ENCODE results near the gene SPATS2. TPM values are rescaled to one million over a fixed set of nuclear protein-coding genes. Genes with fewer than 3 reads are reported as not detected.

Gene SPATS2
- total RNA-seq, 1 donor from 2014 or later = 5.9 TPM

- Histone ChIP-seq H3K4me3 (no peak overlapping the region), H3K4me1 (no peaks in the 10 kb centered on the region), H3K27me3 (ENCODE audit: low read depth) (no peaks in the 10 kb centered on the region), H3K27ac (replicated peaks) (no peak overlapping the region), H3K9me3 (replicated peaks) (no peaks in the 10 kb centered on the region), H3K36me3 (peaks cover 4% of the 10 kb centered on the region)
- no peak for DNase-seq
- intact Hi-C loops (cut with micrococcal nuclease) = no loop called here
- no peak for TF ChIP-seq CTCF (IDR thresholded peaks at IDR 0.05; ENCODE audit: borderline replicate concordance)
Observed at GRCh38 chr12:49404956-49405355, 37.7 kb downstream of the SPATS2 start.

GRCh38 chr12:49410818-49411217, 43.6 kb downstream of the SPATS2 start:
- intact Hi-C loops (cut with micrococcal nuclease) = no loop called here
- Histone ChIP-seq H3K36me3 (peaks cover 4% of the 10 kb centered on the region), H3K4me3 (no peak overlapping the region), H3K9me3 (replicated peaks) (no peaks in the 10 kb centered on the region), H3K27me3 (ENCODE audit: low read depth) (no peaks in the 10 kb centered on the region), H3K4me1 (no peaks in the 10 kb centered on the region), H3K27ac (replicated peaks) (no peak overlapping the region)
- TF ChIP-seq CTCF (IDR thresholded peaks at IDR 0.05; ENCODE audit: borderline replicate concordance) = no peak
- DNase-seq = no peak

GRCh38 chr12:49413010-49413409, 45.7 kb downstream of the SPATS2 start:
- intact Hi-C loops (cut with micrococcal nuclease) = no loop called here
- TF ChIP-seq CTCF (IDR thresholded peaks at IDR 0.05; ENCODE audit: borderline replicate concordance) = no peak
- no peak for DNase-seq

GRCh38 chr12:49413796-49414195, 46.5 kb downstream of the SPATS2 start:
- TF ChIP-seq CTCF (IDR thresholded peaks at IDR 0.05; ENCODE audit: borderline replicate concordance) = no peak
- no peaks in the 10 kb centered on the region for H3K27me3 ChIP-seq (ENCODE audit: low read depth)
- peaks cover 4% of the 10 kb centered on the region for H3K4me1 ChIP-seq
- no peaks in the 10 kb centered on the region for H3K9me3 ChIP-seq (replicated peaks)
- H3K27ac ChIP-seq (replicated peaks) = no peak overlapping the region
- intact Hi-C loops (cut with micrococcal nuclease) = no loop called here
- H3K36me3 ChIP-seq = no peaks in the 10 kb centered on the region
- no peak for DNase-seq
- H3K4me3 ChIP-seq = no peak overlapping the region

More at GRCh38 chr12:49413010-49413409, 45.7 kb downstream of the SPATS2 start:
- no peaks in the 10 kb centered on the region for H3K9me3 ChIP-seq (replicated peaks)
- no peak overlapping the region for H3K4me3 ChIP-seq
- H3K36me3 ChIP-seq = no peaks in the 10 kb centered on the region
- no peaks in the 10 kb centered on the region for H3K4me1 ChIP-seq
- no peak overlapping the region for H3K27ac ChIP-seq (replicated peaks)
- no peaks in the 10 kb centered on the region for H3K27me3 ChIP-seq (ENCODE audit: low read depth)

GRCh38 chr12:49414364-49414763, 47.1 kb downstream of the SPATS2 start:
- H3K4me3 ChIP-seq = no peak overlapping the region
- no peak overlapping the region for H3K27ac ChIP-seq (replicated peaks)
- no peaks in the 10 kb centered on the region for H3K36me3 ChIP-seq
- no peak for TF ChIP-seq CTCF (IDR thresholded peaks at IDR 0.05; ENCODE audit: borderline replicate concordance)
- intact Hi-C loops (cut with micrococcal nuclease) = no loop called here
- no peak for DNase-seq
- H3K9me3 ChIP-seq (replicated peaks) = no peaks in the 10 kb centered on the region
- H3K27me3 ChIP-seq (ENCODE audit: low read depth) = no peaks in the 10 kb centered on the region
- H3K4me1 ChIP-seq = peaks cover 10% of the 10 kb centered on the region

GRCh38 chr12:49415521-49415970, 48.3 kb downstream of the SPATS2 start:
- TF ChIP-seq CTCF (IDR thresholded peaks at IDR 0.05; ENCODE audit: borderline replicate concordance) = no peak
- intact Hi-C loops (cut with micrococcal nuclease) = no loop called here

More at GRCh38 chr12:49415521-49415970, 48.3 kb downstream of the SPATS2 start:
- no peaks in the 10 kb centered on the region for H3K27me3 ChIP-seq (ENCODE audit: low read depth)
- no peak overlapping the region for H3K4me3 ChIP-seq
- H3K4me1 ChIP-seq = peaks cover 14% of the 10 kb centered on the region
- H3K27ac ChIP-seq (replicated peaks) = no peak overlapping the region
- DNase-seq = no peak
- H3K36me3 ChIP-seq = no peaks in the 10 kb centered on the region
- H3K9me3 ChIP-seq (replicated peaks) = no peaks in the 10 kb centered on the region
